Endothelial cell of umbilical vein (primary cell): ENCODE measurements around the gene TREH. TPM values are rescaled to one million over a fixed set of nuclear protein-coding genes. Genes with fewer than 3 reads are reported as not detected.

Experiments
- BruUV-seq: library from RNA; stranded (reverse); fragments of 400-500 nt; replicated peaks from 2 replicates; lab custom pipeline; 2021; lab: Mats Ljungman, UMichigan
- CTCF ChIA-PET: fragments of 300-600, 350-600 bp; sonication (Branson Sonifier 250); formaldehyde crosslinking; loops from one replicate; lab custom pipeline; 2021; ENCODE audit warnings: antibody characterized with exemption, inconsistent platforms; lab: Charles Lee
- POLR2A ChIA-PET: fragments of 300-600, 350-600 bp; sonication (Branson Sonifier 250); formaldehyde crosslinking; loops from one replicate; lab custom pipeline; 2021; ENCODE audit warnings: antibody characterized with exemption, inconsistent platforms; lab: Charles Lee
- DNase-seq: peaks from one replicate; pipeline ENCODE4 v3.0.0-alpha.2; 2011; ENCODE audit warnings: low read depth, low spot score
- FAIRE-seq: peaks from 2 replicates; lab custom pipeline; 2011; peaks lifted over from hg19 to GRCh38; lab: Jason Lieb, UNC
- H2AFZ ChIP-seq: 2 replicates; pipeline ENCODE4 v1.6.0; 2012; ENCODE audit warnings: low read depth, low read length, control low read depth, inconsistent platforms
- H3K27ac ChIP-seq: 2 replicates; pipeline ENCODE4 v1.5.1; 2011; ENCODE audit warnings: low read depth, mild to moderate bottlenecking, control low read depth, low read length, moderate library complexity; ENCODE audit not compliant: insufficient read depth
- H3K27me3 ChIP-seq, 2 experiments: 2 replicates each; pipeline versions ENCODE4 v1.6.0 to v1.6.1; 2011; ENCODE audit warnings: low read length in 2 of 2, mixed read lengths in 1 of 2; ENCODE audit not compliant: control insufficient read depth in 2 of 2, insufficient read depth in 2 of 2
- H3K36me3 ChIP-seq, 2 experiments: 2 replicates in 1 of 2; 3 replicates in 1 of 2; pipeline ENCODE4 v1.5.1; 2011; ENCODE audit warnings: low read length in 2 of 2, mild to moderate bottlenecking in 1 of 2, moderate library complexity in 1 of 2; ENCODE audit not compliant: control insufficient read depth in 2 of 2, insufficient read depth in 2 of 2; ENCODE audit errors: extremely low read depth in 1 of 2
- H3K4me1 ChIP-seq: 3 replicates; pipeline ENCODE4 v1.5.1; 2011; ENCODE audit warnings: mild to moderate bottlenecking, low read length; ENCODE audit not compliant: control insufficient read depth, insufficient read depth; ENCODE audit errors: extremely low read depth
- H3K4me2 ChIP-seq: 2 replicates; pipeline ENCODE4 v1.6.1; 2011; ENCODE audit warnings: low read length, control low read depth, mixed read lengths; ENCODE audit not compliant: insufficient read depth
- H3K4me3 ChIP-seq, 3 experiments: fragments of 200-600 bp in 1 of 3; sonication (generic), shearing (Covaris generic) in 1 of 3; replicated peaks in 1 of 3; 2 replicates each; pipeline ENCODE4 v1.5.1; 2011 to 2016; ENCODE audit warnings: control low read depth in 3 of 3, low read length in 3 of 3, mild to moderate bottlenecking in 2 of 3, inconsistent platforms in 1 of 3, low read depth in 1 of 3, moderate library complexity in 1 of 3; ENCODE audit not compliant: insufficient read depth in 1 of 3
- H3K79me2 ChIP-seq: 2 replicates; pipeline ENCODE4 v1.6.0; 2012; ENCODE audit warnings: low read length, inconsistent platforms; ENCODE audit not compliant: control insufficient read depth, insufficient read depth
- H3K9ac ChIP-seq: replicated peaks from 2 replicates; pipeline ENCODE3; 2011; ENCODE audit warnings: low read length, control low read depth; ENCODE audit not compliant: insufficient read depth; ENCODE audit errors: extremely low read depth
- H3K9me1 ChIP-seq: replicated peaks from 3 replicates; pipeline ENCODE4 v1.6.0; 2011; ENCODE audit warnings: mild to moderate bottlenecking, low read length; ENCODE audit not compliant: control insufficient read depth, insufficient read depth; ENCODE audit errors: extremely low read depth
- H3K9me3 ChIP-seq: replicated peaks from 2 replicates; pipeline ENCODE4 v1.5.1; 2012; ENCODE audit warnings: low read length, inconsistent platforms; ENCODE audit not compliant: control insufficient read depth, insufficient read depth
- H4K20me1 ChIP-seq: replicated peaks from 2 replicates; pipeline ENCODE3; 2011; ENCODE audit warnings: mild to moderate bottlenecking, low read length; ENCODE audit not compliant: control insufficient read depth, insufficient read depth; ENCODE audit errors: extremely low read depth
- CTCF ChIP-seq, 2 donors: IDR thresholded peaks; 1 replicate in 1 of 2; 2 replicates in 1 of 2; pipeline ENCODE4 v1.5.1; 2011; ENCODE audit warnings: low read length in 2 of 2, mild to moderate bottlenecking in 2 of 2, moderate library complexity in 2 of 2, control low read depth in 1 of 2, inconsistent platforms in 1 of 2, low read depth in 1 of 2; ENCODE audit not compliant: insufficient read depth in 1 of 2; ENCODE audit errors: extremely low read depth in 1 of 2
- EZH2 ChIP-seq: IDR thresholded peaks from 2 replicates; pipeline ENCODE4 v1.6.1; 2012; ENCODE audit warnings: borderline replicate concordance, low read depth, mild to moderate bottlenecking, moderate library complexity, low read length, inconsistent platforms; ENCODE audit not compliant: severe bottlenecking
- FOS ChIP-seq: IDR thresholded peaks from 2 replicates; pipeline ENCODE4 v1.6.1; 2011; ENCODE audit warnings: mild to moderate bottlenecking, low read length, moderate library complexity, borderline replicate concordance; ENCODE audit not compliant: insufficient read depth
- GATA2 ChIP-seq: IDR thresholded peaks from 2 replicates; pipeline ENCODE4 v1.7.0; 2011; ENCODE audit warnings: low read depth, mild to moderate bottlenecking, moderate library complexity, mixed read lengths, low read length; ENCODE audit not compliant: insufficient read length, insufficient read depth
- JUN ChIP-seq: IDR thresholded peaks from 2 replicates; pipeline ENCODE4 v1.6.1; 2011; ENCODE audit warnings: borderline replicate concordance, low read depth; ENCODE audit not compliant: insufficient read length, insufficient read depth
- MAX ChIP-seq: IDR thresholded peaks from 2 replicates; pipeline ENCODE4 v1.6.1; 2011; ENCODE audit not compliant: insufficient read depth, insufficient read length
- MYC ChIP-seq: IDR thresholded peaks from one replicate; pipeline ENCODE4 v1.6.1; 2011; ENCODE audit warnings: mild to moderate bottlenecking, low read depth, low read length
- POLR2A ChIP-seq: IDR thresholded peaks from 2 replicates; pipeline ENCODE4 v1.6.1; 2012; ENCODE audit warnings: low read depth, mild to moderate bottlenecking, control low read depth, low read length
- POLR2AphosphoS5 ChIP-seq: IDR thresholded peaks from 2 replicates; pipeline ENCODE4 v1.6.1; 2012; ENCODE audit warnings: low read depth, mild to moderate bottlenecking, control low read depth, low read length, moderate library complexity; ENCODE audit not compliant: insufficient read depth
- dilution Hi-C: fragments of 300-500 bp; cut with MboI; formaldehyde crosslinking; loops from one replicate; pipeline ENCODE4 v1.15.0; 2019; ENCODE audit warnings: low sequenced_read_pairs; ENCODE audit not compliant: extremely low pct_ligation_motif_present
- intact Hi-C: fragments of 100-400 bp; cut with micrococcal nuclease; formaldehyde crosslinking; loops from one replicate; pipeline ENCODE4 v1.10.0; 2022
- polyA plus RNA-seq, 4 experiments: library from polyadenylated mRNA; depleted of rRNA in 3 of 4; stranded (reverse) in 3 of 4; unstranded in 1 of 4; fragments of >200 nt; gene quantifications; 2 replicates each; pipeline versions ENCODE4 v1.2.1 to v1.2.3, GENCODE V29; 2011 to 2012; ENCODE audit warnings: missing spikeins in 1 of 4
- total RNA-seq: library from RNA; stranded (reverse); gene quantifications from 2 replicates; pipeline ENCODE4 v1.2.3, GENCODE V29; 2021

Gene TREH
- total and polyA plus RNA-seq, 2 donors (not counting 3 experiments of a cell fraction or from before 2014, with no cell fraction given), result not detected

- Histone ChIP-seq H3K9me1 (no peaks in the 10 kb centered on the region), H3K9me3 (no peaks in the 10 kb centered on the region), H3K9ac (no peak overlapping the region), H3K27ac (no peak overlapping the region), H3K27me3 (peaks cover 2 to 3% of the 10 kb centered on the region in 2 experiments), H3K36me3 (no peaks in the 10 kb centered on the region), H3K4me1 (no peaks in the 10 kb centered on the region), H2AFZ (no peak overlapping the region), H3K4me3 (no peak overlapping the region), H3K4me2 (no peak overlapping the region), H3K79me2 (no peaks in the 10 kb centered on the region), H4K20me1 (no peaks in the 10 kb centered on the region)
- FAIRE-seq, result no peak
- intact Hi-C loops, result no loop called here
- ChIA-PET CTCF (no interaction called here), POLR2A (no interaction called here)
- DNase-seq, result no peak
- no TSS peak for BruUV-seq
- dilution Hi-C loops, result no loop called here
- TF ChIP-seq FOS (no peak), CTCF (IDR thresholded peaks at IDR 0.05; ENCODE audit: extremely low read depth in 1 of 2, insufficient read depth in 1 of 2, low read depth in 1 of 2, low read length in 2 of 2) (no peak), MYC (no peak), JUN (no peak), POLR2AphosphoS5 (no peak), MAX (no peak), GATA2 (no peak), POLR2A (no peak), EZH2 (no peak)
Observed at GRCh38 chr11:118682372-118682771, 2.9 kb upstream of the TREH start.
